Left cardiac atrium (tissue), 2 donors: ENCODE measurements around the gene SSR4. TPM values are rescaled to one million over a fixed set of nuclear protein-coding genes. Genes with fewer than 3 reads are reported as not detected.

Source experiments
- total RNA-seq, 2 donors: library from RNA; stranded (reverse); fragmentation: NEBNext Ultra II Directional; extraction: Animal tissue kit (Norgen Biotek cat#: 25700); gene quantifications; one replicate each; pipeline ENCODE4 v1.2.1, GENCODE V29; 2021
- donor health status: DM: no; HTN: yes; CAD: no; lungs with severe emphysema.
- donor health status: DM: yes; HTN: yes; CAD: no.

The SSR4 gene
- total RNA-seq, 2 donors from 2014 or later = 180 to 183 TPM

Other genes starting within 250 kb of the SSR4 start
- 10 to 100 TPM; 31.4 to 31.8 TPM for gene CCNQ, start 195.5 kb upstream of the SSR4 start, total RNA-seq
- not detected for gene DUSP9, start 147.5 kb upstream of the SSR4 start, total RNA-seq
- gene PNCK, start 120.9 kb upstream of the SSR4 start, total RNA-seq = 10 to 100 TPM in 1 of 2 donors, 1 to 10 TPM in 1; 9.7 to 14.6 TPM
- 100 to 1,000 TPM; 107 to 134 TPM for gene SLC6A8, start 106.7 kb upstream of the SSR4 start, total RNA-seq
- 100 to 1,000 TPM; 123 to 159 TPM for gene BCAP31, start 70.3 kb upstream of the SSR4 start, total RNA-seq
- gene ABCD1, start 69.8 kb upstream of the SSR4 start, total RNA-seq = 10 to 100 TPM; 11.5 to 15.0 TPM
- gene PLXNB3, start 30.4 kb upstream of the SSR4 start, total RNA-seq = 1 to 10 TPM; 5.9 to 7.1 TPM
- 10 to 100 TPM; 24.1 to 25.8 TPM for gene SRPK3, start 13.6 kb upstream of the SSR4 start, total RNA-seq
- 10 to 100 TPM; 56.4 to 68.4 TPM for gene IDH3G, start 293 bp upstream of the SSR4 start, total RNA-seq
- gene PDZD4, start 35.9 kb downstream of the SSR4 start, total RNA-seq = 1 to 10 TPM; 4.0 to 4.3 TPM
- gene L1CAM, start 91.5 kb downstream of the SSR4 start, total RNA-seq = 1 to 10 TPM; 4.3 to 9.2 TPM
- gene AVPR2, start 110.0 kb downstream of the SSR4 start, total RNA-seq = 1 to 10 TPM; 3.7 to 3.8 TPM
- 10 to 100 TPM; 19.3 to 20.4 TPM for gene ARHGAP4, start 131.6 kb downstream of the SSR4 start, total RNA-seq
- 10 to 100 TPM; 67.4 to 81.4 TPM for gene NAA10, start 140.4 kb downstream of the SSR4 start, total RNA-seq
- 10 to 100 TPM; 14.7 to 14.8 TPM for gene RENBP, start 150.0 kb downstream of the SSR4 start, total RNA-seq
- 10 to 100 TPM; 30.4 to 35.7 TPM for gene HCFC1, start 177.2 kb downstream of the SSR4 start, total RNA-seq
- gene TMEM187, start 178.1 kb downstream of the SSR4 start, total RNA-seq = 1 to 10 TPM; 7.7 to 9.2 TPM
- 10 to 100 TPM; 47.2 to 58.6 TPM for gene IRAK1, start 225.2 kb downstream of the SSR4 start, total RNA-seq